CD14-positive monocyte (primary cell): ENCODE data around the gene BNIP2. TPM values are rescaled to one million over a fixed set of nuclear protein-coding genes. Genes with fewer than 3 reads are reported as not detected.

Source experiments
- DNase-seq, 3 donors: peaks; one replicate each; pipeline ENCODE4 v3.0.0-alpha.2; 2011 to 2022
- H2AFZ ChIP-seq: 2 replicates; pipeline ENCODE4 v1.6.0; 2012; ENCODE audit warnings: mild to moderate bottlenecking, low read depth, low read length, inconsistent platforms; ENCODE audit not compliant: insufficient read depth, poor library complexity, severe bottlenecking
- H3K27ac ChIP-seq, 2 donors: 1 replicate in 1 of 2; 2 replicates in 1 of 2; pipeline ENCODE4 v1.5.1; 2012 to 2013; ENCODE audit warnings: low read length in 2 of 2, control low read depth in 1 of 2, inconsistent platforms in 1 of 2, low read depth in 1 of 2, mild to moderate bottlenecking in 1 of 2
- H3K27me3 ChIP-seq, 2 donors: one replicate each; pipeline versions ENCODE4 v1.6.0 to v1.6.1; 2011 to 2013; ENCODE audit warnings: low read length in 2 of 2; ENCODE audit not compliant: control insufficient read depth in 2 of 2, insufficient read depth in 2 of 2
- H3K36me3 ChIP-seq, 2 donors: replicated peaks in 1 of 2; 1 replicate in 1 of 2; 2 replicates in 1 of 2; pipeline versions ENCODE4 v1.5.1 to v1.6.1; 2012 to 2013; ENCODE audit warnings: low read length in 2 of 2, control low read depth in 1 of 2, inconsistent platforms in 1 of 2, mild to moderate bottlenecking in 1 of 2; ENCODE audit not compliant: insufficient read depth in 2 of 2, control insufficient read depth in 1 of 2
- H3K4me1 ChIP-seq, 2 donors: 1 replicate in 1 of 2; 2 replicates in 1 of 2; pipeline versions ENCODE4 v1.5.1 to v1.6.1; 2012 to 2013; ENCODE audit warnings: low read length in 2 of 2, control low read depth in 1 of 2, inconsistent platforms in 1 of 2, mild to moderate bottlenecking in 1 of 2, moderate library complexity in 1 of 2; ENCODE audit not compliant: insufficient read depth in 2 of 2, control insufficient read depth in 1 of 2
- H3K4me2 ChIP-seq: replicated peaks from 2 replicates; pipeline ENCODE3; 2012; ENCODE audit warnings: low read length, moderate library complexity, mild to moderate bottlenecking; ENCODE audit not compliant: poor library complexity, severe bottlenecking; ENCODE audit errors: extremely low read depth
- H3K4me3 ChIP-seq, 3 experiments: fragments of 200-600 bp in 1 of 3; sonication (generic) in 1 of 3; replicated peaks in 1 of 3; 1 replicate in 2 of 3; 2 replicates in 1 of 3; pipeline ENCODE4 v1.5.1; 2011 to 2013; ENCODE audit warnings: low read length in 3 of 3, mild to moderate bottlenecking in 3 of 3, control low read depth in 2 of 3, low read depth in 2 of 3, inconsistent platforms in 1 of 3, moderate library complexity in 1 of 3
- H3K79me2 ChIP-seq: 2 replicates; pipeline ENCODE4 v1.6.0; 2012; ENCODE audit warnings: mild to moderate bottlenecking, control low read depth, inconsistent platforms, low read length, moderate library complexity; ENCODE audit not compliant: insufficient read depth
- H3K9ac ChIP-seq: 2 replicates; pipeline ENCODE4 v1.6.0; 2017; ENCODE audit warnings: low read length, mild to moderate bottlenecking; ENCODE audit not compliant: insufficient read depth, poor library complexity, severe bottlenecking
- H3K9me3 ChIP-seq, 2 donors: replicated peaks in 1 of 2; 1 replicate in 1 of 2; 2 replicates in 1 of 2; pipeline versions ENCODE4 v1.5.1 to v1.6.1; 2012 to 2013; ENCODE audit warnings: low read length in 2 of 2, control low read depth in 1 of 2; ENCODE audit not compliant: control insufficient read depth in 1 of 2, insufficient read depth in 1 of 2
- H4K20me1 ChIP-seq: 2 replicates; pipeline ENCODE4 v1.6.0; 2012; ENCODE audit warnings: mild to moderate bottlenecking, low read length, control low read depth, moderate library complexity; ENCODE audit not compliant: insufficient read depth
- H3K27ac Mint-ChIP-seq, 7 donors: one replicate each; pipeline ENCODE4 v1.8.0; 2020; ENCODE audit warnings: mild to moderate bottlenecking in 7 of 7, mixed read lengths in 7 of 7, moderate library complexity in 6 of 7, inconsistent platforms in 2 of 7
- H3K27me3 Mint-ChIP-seq, 3 donors: one replicate each; pipeline ENCODE4 v1.8.0; 2021 to 2022; ENCODE audit warnings: low read depth in 3 of 3, mild to moderate bottlenecking in 3 of 3, mixed read lengths in 3 of 3, moderate library complexity in 3 of 3, inconsistent platforms in 1 of 3
- H3K36me3 Mint-ChIP-seq, 2 donors: one replicate each; pipeline ENCODE4 v1.8.0; 2020; ENCODE audit warnings: mixed read lengths in 2 of 2, inconsistent platforms in 1 of 2, mild to moderate bottlenecking in 1 of 2
- H3K4me1 Mint-ChIP-seq: one replicate; pipeline ENCODE4 v1.8.0; 2020; ENCODE audit warnings: mild to moderate bottlenecking, mixed read lengths
- H3K4me3 Mint-ChIP-seq, 2 donors: one replicate each; pipeline ENCODE4 v1.8.0; 2020; ENCODE audit warnings: mild to moderate bottlenecking in 2 of 2, mixed read lengths in 2 of 2, moderate library complexity in 1 of 2
- H3K9me3 Mint-ChIP-seq, 7 donors: one replicate each; pipeline ENCODE4 v1.8.0; 2020 to 2022; ENCODE audit warnings: mixed read lengths in 7 of 7, mild to moderate bottlenecking in 6 of 7, moderate library complexity in 6 of 7, inconsistent platforms in 2 of 7
- CTCF ChIP-seq: fragments of 200-600 bp; IDR thresholded peaks from one replicate; pipeline ENCODE4 v1.8.0; 2022; ENCODE audit warnings: antibody characterized with exemption, mild to moderate bottlenecking
- WGBS: methylation state at CpG from one replicate; pipeline ENCODE4 v1.1.5; 2013; ENCODE audit warnings: missing lambda C conversion rate; ENCODE audit not compliant: insufficient coverage; 5-methylcytosine and 5-hydroxymethylcytosine counted together
- intact Hi-C, 2 donors: fragments of 100-400 bp; cut with micrococcal nuclease; formaldehyde crosslinking; loops; one replicate each; pipeline versions ENCODE4 v1.15.0 to v1.15.1; 2023
- polyA plus RNA-seq, 3 donors: library from polyadenylated mRNA; depleted of rRNA in 1 of 3; unstranded in 2 of 3; stranded (reverse) in 1 of 3; fragments of 300-500 nt in 2 of 3; fragments of >200 nt in 1 of 3; fragmentation: Illumina TruSeq in 2 of 3; gene quantifications; 1 replicate in 2 of 3; 2 replicates in 1 of 3; pipeline ENCODE4 v1.2.3, GENCODE V29; 2012 to 2021

BNIP2 gene
- polyA plus RNA-seq, 3 donors: 83.4 to 189 (median 136) TPM

DNA sequence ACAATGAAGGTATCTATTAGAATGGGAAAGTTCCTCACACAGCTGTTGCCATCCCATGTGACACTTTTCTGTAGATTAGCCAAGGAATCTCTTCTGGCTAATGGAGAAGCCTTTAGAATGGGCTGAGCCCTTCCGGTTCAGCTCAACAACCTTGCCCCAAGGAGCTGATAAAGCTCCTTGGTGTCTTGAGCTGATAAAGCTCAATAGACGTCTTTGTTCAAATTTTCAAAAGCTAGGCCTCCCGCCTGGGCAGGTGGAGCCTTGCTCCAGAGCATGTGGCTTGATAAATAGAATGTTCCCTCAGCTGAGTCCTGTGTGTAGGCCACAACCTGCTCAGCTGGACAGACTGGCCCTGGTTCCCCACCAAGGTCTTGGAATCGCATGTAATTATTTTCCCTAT is 7.2 kb upstream of the BNIP2 start:
- Histone ChIP-seq H3K79me2 (no peaks in the 10 kb centered on the region), H3K27me3 (no peaks in the 10 kb centered on the region), H3K9ac (no peak overlapping the region), H3K4me3 (no peak overlapping the region), H3K4me2 (no peak overlapping the region), H4K20me1 (no peaks in the 10 kb centered on the region), H2AFZ (no peak overlapping the region), H3K27ac (no peak overlapping the region), H3K36me3 (no peaks in the 10 kb centered on the region), H3K9me3 (no peaks in the 10 kb centered on the region), H3K4me1 (peaks cover 0 to 1% of the 10 kb centered on the region in 2 donors)
- Mint-ChIP-seq H3K27ac (no peak overlapping the region), H3K27me3 (no peaks in the 10 kb centered on the region), H3K4me1 (peaks cover 13% of the 10 kb centered on the region), H3K4me3 (no peak overlapping the region), H3K36me3 (peaks cover 2 to 10% of the 10 kb centered on the region in 2 donors), H3K9me3 (peaks cover 0 to 2% (median 0%) of the 10 kb centered on the region in 7 donors)
- no peak for TF ChIP-seq CTCF
- WGBS: 100% methylated on average over 4 of the region's 4 CpGs
- intact Hi-C loops: loop anchor here in 1 of 2 donors (10.0 kb wide), 1 partner anchor 628 kb away; no protein-coding TSS in a partner anchor
- no peak for DNase-seq

DNA sequence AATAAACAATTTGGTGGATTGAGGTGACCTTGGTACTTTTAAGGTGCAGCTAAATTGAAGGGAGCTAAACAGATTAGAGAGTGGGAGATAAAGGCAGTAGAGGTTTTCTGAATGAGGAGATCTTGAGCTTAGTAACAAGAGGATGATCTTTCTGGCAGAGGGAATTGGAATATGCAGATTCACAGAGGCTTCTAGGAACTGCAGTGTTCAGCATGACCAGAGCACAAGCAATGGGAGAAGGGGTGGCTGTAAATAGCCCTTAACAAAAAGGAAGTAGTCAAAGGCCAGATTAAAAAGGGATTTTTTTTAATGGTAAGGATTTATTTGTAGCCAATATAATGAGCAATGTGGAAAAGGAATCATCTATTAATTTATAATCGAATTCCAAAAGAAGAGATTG is 5.7 kb upstream of the BNIP2 start:
- intact Hi-C loops: loop anchor here (5.0 to 10.0 kb wide), 2 partner anchors 630 to 633 kb away; no protein-coding TSS in a partner anchor

More for the DNA sequence above, 5.7 kb upstream of the BNIP2 start:
- peaks cover 2 to 10% of the 10 kb centered on the region in 2 donors for H3K36me3 Mint-ChIP-seq
- H3K27ac Mint-ChIP-seq: peak overlapping the region in 2 of 7 donors; percentile 5 to 65
- Histone ChIP-seq H3K9me3 (no peaks in the 10 kb centered on the region), H2AFZ (no peak overlapping the region), H3K4me1 (peaks cover 6 to 15% of the 10 kb centered on the region in 2 donors), H3K36me3 (no peaks in the 10 kb centered on the region), H3K27ac (no peak overlapping the region), H4K20me1 (no peaks in the 10 kb centered on the region), H3K4me2 (no peak overlapping the region), H3K79me2 (peaks cover 11% of the 10 kb centered on the region), H3K27me3 (no peaks in the 10 kb centered on the region), H3K4me3 (no peak overlapping the region), H3K9ac (no peak overlapping the region)
- no peak overlapping the region for H3K4me3 Mint-ChIP-seq
- H3K27me3 Mint-ChIP-seq: no peaks in the 10 kb centered on the region
- H3K9me3 Mint-ChIP-seq: peaks cover 0 to 2% (median 0%) of the 10 kb centered on the region in 7 donors
- 100% methylated on average over 1 of the region's 1 CpG for WGBS
- H3K4me1 Mint-ChIP-seq: peaks cover 21% of the 10 kb centered on the region
- no peak for TF ChIP-seq CTCF
- DNase-seq: no peak
